Measurements from ENCODE around the gene THRB.

The THRB gene

GRCh38 chr3:24494618-24495325 is at the start of gene THRB:
Gene THRB (minus strand): TSS chr3:24494850.
- DNase-seq (ENCODE audit: low read depth) = no peak

- no peak for DNase-seq (ENCODE audit: low read depth)
These were observed 47.3 kb upstream of the THRB start for GRCh38 chr3:24541935-24542334.

GRCh38 chr3:24540821-24541220 is 46.2 kb upstream of the THRB start:
- no peak for DNase-seq (ENCODE audit: low read depth)

- no peak for DNase-seq (ENCODE audit: low read depth)
These were observed 45.0 kb upstream of the THRB start for GRCh38 chr3:24539699-24540098.

GRCh38 chr3:24538891-24539290 is 44.2 kb upstream of the THRB start:
- no peak for DNase-seq (ENCODE audit: low read depth)

GRCh38 chr3:24533561-24534193 is 39.0 kb upstream of the THRB start:
- no peak for DNase-seq (ENCODE audit: low read depth)

- no peak for DNase-seq (ENCODE audit: low read depth)
These were observed 35.8 kb upstream of the THRB start for GRCh38 chr3:24530471-24530870.

GRCh38 chr3:24529210-24529609 is 34.6 kb upstream of the THRB start:
- DNase-seq (ENCODE audit: low read depth) = no peak

GRCh38 chr3:24526640-24527212 is 32.1 kb upstream of the THRB start:
- DNase-seq (ENCODE audit: low read depth) = no peak

GRCh38 chr3:24525557-24525956 is 30.9 kb upstream of the THRB start:
- DNase-seq (ENCODE audit: low read depth) = no peak

- DNase-seq (ENCODE audit: low read depth) = no peak
These were observed 30.4 kb upstream of the THRB start for GRCh38 chr3:24525022-24525421.

GRCh38 chr3:24523988-24524727 is 29.5 kb upstream of the THRB start:
- DNase-seq (ENCODE audit: low read depth) = no peak

GRCh38 chr3:24523215-24523614 is 28.6 kb upstream of the THRB start:
- DNase-seq (ENCODE audit: low read depth) = no peak

GRCh38 chr3:24522146-24522579 is 27.5 kb upstream of the THRB start:
- DNase-seq (ENCODE audit: low read depth) = no peak

GRCh38 chr3:24521420-24522145 is 26.9 kb upstream of the THRB start:
- no peak for DNase-seq (ENCODE audit: low read depth)

GRCh38 chr3:24520976-24521419 is 26.3 kb upstream of the THRB start:
- DNase-seq (ENCODE audit: low read depth) = no peak

GRCh38 chr3:24520101-24520495 is 25.4 kb upstream of the THRB start:
- no peak for DNase-seq (ENCODE audit: low read depth)

GRCh38 chr3:24519368-24520100 is 24.9 kb upstream of the THRB start:
- DNase-seq (ENCODE audit: low read depth) = no peak

- no peak for DNase-seq (ENCODE audit: low read depth)
These were observed 24.3 kb upstream of the THRB start for GRCh38 chr3:24518990-24519367.

- no peak for DNase-seq (ENCODE audit: low read depth)
These were observed 19.5 kb upstream of the THRB start for GRCh38 chr3:24514119-24514518.

GRCh38 chr3:24513463-24513862 is 18.8 kb upstream of the THRB start:
- DNase-seq (ENCODE audit: low read depth) = no peak

Measured in activated T-cell treated with anti-CD3 and anti-CD28 coated beads for 1 hour (primary cell).